Cardiac fibroblast (primary cell): Measurements from ENCODE around the gene ACSF3.

ENCODE experiments used
- DNase-seq, 2 donors: peaks; one replicate each; pipeline versions ENCODE4 v3.0.0 to v3.0.0-alpha.2; 2010; ENCODE audit warnings: low read depth in 2 of 2
- H3K4me3 ChIP-seq, 2 donors: replicated peaks in 1 of 2; 1 replicate in 1 of 2; 2 replicates in 1 of 2; pipeline ENCODE4 v1.5.1; 2011; ENCODE audit warnings: low read depth in 2 of 2, low read length in 2 of 2, mild to moderate bottlenecking in 2 of 2, moderate library complexity in 1 of 2
- TF ChIP-seq, protein P1 (sequence below): IDR thresholded peaks from one replicate; pipeline ENCODE4 v1.5.1; 2011; ENCODE audit warnings: low read depth, mild to moderate bottlenecking, low read length, inconsistent platforms

The ACSF3 gene

GRCh38 chr16:89137666-89138512, 44.2 kb downstream of the ACSF3 start:
- no peak for DNase-seq
- no peak overlapping the region for H3K4me3 ChIP-seq
- TF ChIP-seq, protein P1, sequence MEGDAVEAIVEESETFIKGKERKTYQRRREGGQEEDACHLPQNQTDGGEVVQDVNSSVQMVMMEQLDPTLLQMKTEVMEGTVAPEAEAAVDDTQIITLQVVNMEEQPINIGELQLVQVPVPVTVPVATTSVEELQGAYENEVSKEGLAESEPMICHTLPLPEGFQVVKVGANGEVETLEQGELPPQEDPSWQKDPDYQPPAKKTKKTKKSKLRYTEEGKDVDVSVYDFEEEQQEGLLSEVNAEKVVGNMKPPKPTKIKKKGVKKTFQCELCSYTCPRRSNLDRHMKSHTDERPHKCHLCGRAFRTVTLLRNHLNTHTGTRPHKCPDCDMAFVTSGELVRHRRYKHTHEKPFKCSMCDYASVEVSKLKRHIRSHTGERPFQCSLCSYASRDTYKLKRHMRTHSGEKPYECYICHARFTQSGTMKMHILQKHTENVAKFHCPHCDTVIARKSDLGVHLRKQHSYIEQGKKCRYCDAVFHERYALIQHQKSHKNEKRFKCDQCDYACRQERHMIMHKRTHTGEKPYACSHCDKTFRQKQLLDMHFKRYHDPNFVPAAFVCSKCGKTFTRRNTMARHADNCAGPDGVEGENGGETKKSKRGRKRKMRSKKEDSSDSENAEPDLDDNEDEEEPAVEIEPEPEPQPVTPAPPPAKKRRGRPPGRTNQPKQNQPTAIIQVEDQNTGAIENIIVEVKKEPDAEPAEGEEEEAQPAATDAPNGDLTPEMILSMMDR: no peak

DNA sequence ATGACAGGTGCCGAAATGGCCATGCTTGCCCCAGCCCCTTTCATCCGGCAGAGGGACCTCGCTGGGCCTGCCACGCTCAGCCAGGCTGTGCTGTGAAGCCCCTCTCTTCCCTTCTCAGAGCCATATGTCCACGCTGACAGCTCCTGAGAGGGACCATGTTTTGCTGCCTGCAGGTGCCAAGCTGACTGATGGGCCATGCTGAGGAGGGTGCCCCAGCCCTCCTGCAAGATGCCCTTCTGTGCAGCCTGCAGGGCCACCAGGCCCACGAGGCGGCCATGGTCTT, 44.8 kb downstream of the ACSF3 start:
- H3K4me3 ChIP-seq: no peak overlapping the region
- TF ChIP-seq, protein P1: no peak
- DNase-seq: no peak

DNA sequence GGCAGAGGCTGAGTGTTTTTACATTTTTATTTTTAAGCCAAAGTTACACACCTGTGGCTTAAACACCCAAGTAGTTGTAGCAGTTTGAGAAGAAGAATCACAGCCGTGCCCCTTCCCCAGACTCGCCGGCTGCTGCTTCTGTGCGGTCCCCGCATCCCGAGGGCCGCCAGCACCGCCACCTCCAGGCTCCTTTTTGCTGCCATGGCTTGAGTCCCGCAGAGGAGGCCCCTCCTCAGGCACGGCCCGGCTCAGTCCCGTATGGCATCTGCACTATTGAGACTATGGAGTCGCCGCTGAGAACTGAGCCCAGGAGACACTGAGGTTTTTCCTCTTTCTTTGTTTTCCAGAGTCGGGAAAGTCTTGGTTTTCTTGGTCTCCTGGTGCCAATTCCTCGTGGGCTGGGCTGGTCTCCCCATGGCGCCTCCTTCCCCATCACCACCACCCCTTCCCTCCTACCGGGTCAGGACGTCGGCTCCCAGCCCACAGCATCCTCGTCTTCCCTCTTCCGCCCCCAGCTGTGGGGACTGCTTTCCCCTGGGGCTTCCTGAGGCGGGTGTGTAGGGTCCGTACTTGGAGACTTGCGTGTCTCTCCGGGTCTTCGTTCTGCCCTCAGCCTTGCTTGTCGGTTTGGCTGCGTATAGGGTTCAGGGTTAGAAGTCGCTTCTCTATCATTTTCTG, 45.3 kb downstream of the ACSF3 start:
- TF ChIP-seq, protein P1: no peak
- no peak overlapping the region for H3K4me3 ChIP-seq
- DNase-seq: no peak

- no peak overlapping the region for H3K4me3 ChIP-seq
- TF ChIP-seq, protein P1: no peak
- DNase-seq: no peak
These were observed 46.3 kb downstream of the ACSF3 start for GRCh38 chr16:89139907-89140361.

DNA sequence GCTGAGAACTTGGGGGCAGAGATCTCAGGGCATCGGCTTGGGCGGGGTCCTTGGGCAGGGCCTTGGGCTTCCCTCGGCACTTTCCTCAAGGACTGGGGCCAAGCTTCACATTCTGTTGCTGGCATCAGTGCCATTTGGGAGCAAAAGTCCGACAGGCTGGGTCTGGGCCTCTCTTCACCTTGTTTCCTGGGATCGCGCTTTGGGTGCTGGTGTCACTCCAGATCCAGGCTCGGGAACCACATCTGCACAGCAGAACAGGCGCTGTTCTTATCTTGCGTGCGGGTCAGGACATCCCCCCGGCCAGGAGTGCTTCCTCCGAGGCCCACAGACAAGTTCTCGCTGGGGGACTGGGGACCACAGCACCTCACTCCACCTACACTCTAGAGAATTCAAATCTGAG, 46.7 kb downstream of the ACSF3 start:
- DNase-seq: no peak
- TF ChIP-seq, protein P1: no peak
- H3K4me3 ChIP-seq: no peak overlapping the region

DNA sequence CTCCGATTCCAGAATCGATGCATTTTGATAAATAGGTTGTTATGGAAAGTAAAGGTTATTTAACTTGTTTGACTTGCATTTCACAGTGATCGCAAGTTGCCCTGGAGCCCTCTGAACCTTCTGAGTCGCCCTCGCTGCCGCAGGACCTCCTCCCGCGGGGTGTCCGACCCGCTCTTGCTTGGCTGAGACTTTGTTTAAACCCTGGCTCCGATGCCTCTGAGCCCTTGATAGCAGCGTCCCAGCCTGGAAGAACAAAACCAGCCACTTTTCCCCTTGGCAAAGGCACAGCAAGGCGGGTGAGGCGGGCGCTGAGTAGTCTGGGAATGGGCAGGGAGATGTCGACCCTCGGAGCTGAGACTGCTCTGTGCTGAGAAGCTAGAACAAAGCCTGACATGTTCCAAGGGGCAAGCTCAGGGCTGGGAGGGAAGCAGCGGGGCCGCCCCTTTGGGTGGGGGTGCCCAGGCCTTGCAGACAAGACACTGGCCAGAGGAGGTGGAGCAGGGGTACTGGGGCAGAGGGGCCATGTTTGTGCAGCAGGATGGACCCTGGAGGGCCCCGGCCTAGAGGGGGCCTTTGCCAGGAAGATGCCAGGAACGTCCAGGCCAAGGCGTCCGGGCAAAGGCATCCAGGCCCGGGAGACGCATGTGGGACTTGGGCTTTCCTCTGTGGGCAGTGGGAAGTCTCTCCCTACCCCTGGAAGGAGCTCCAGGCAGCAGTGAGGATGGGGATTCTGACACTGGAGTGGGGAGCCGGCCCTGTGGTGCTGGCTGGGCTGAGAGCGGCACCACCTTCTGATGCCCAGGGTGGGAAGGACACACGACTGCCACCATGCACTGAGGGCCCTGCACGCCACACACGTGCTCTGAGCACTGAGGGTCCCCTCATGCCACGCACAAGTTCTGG, 47.6 kb downstream of the ACSF3 start:
- TF ChIP-seq, protein P1: no peak
- no peak for DNase-seq
- H3K4me3 ChIP-seq: no peak overlapping the region
